Fibroblast of skin of back (primary cell): ENCODE data around the gene PLBD2.
A peak's percentile ranks its signal among the peaks of the same experiment; 100 is the strongest.

Experiments used
- DNase-seq: peaks from one replicate; pipeline ENCODE4 v3.0.0-alpha.2; 2013

PLBD2 gene

DNA sequence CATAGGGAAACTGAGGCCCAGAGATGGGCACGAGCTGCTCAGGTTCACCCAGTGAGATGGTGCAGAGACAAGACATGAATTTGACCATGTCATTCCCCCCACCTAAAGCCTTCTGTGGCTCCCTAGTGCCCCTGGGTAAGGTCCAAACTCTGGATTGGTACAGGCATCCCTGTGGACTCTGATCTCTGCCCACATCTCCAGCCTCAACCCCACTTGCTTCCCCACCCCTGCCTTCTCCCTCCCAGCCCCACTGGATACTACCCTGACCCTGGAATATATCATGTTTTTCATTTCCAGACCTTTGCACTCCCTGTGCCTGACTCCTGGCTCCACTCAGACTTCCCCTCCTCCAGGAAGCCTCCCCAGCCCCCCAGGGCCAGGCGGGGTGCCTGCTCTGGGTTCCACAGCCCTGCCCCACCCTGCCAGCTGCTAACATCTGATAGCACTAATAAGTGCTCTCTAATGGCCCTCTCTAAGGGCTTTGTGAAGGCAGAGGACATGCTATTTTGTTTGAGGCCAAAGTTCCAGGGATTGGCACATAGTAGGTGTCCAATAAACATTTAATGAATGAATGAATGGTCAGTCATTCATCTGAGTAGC lies 62.7 kb downstream of the PLBD2 start:
- no peak for DNase-seq

DNA sequence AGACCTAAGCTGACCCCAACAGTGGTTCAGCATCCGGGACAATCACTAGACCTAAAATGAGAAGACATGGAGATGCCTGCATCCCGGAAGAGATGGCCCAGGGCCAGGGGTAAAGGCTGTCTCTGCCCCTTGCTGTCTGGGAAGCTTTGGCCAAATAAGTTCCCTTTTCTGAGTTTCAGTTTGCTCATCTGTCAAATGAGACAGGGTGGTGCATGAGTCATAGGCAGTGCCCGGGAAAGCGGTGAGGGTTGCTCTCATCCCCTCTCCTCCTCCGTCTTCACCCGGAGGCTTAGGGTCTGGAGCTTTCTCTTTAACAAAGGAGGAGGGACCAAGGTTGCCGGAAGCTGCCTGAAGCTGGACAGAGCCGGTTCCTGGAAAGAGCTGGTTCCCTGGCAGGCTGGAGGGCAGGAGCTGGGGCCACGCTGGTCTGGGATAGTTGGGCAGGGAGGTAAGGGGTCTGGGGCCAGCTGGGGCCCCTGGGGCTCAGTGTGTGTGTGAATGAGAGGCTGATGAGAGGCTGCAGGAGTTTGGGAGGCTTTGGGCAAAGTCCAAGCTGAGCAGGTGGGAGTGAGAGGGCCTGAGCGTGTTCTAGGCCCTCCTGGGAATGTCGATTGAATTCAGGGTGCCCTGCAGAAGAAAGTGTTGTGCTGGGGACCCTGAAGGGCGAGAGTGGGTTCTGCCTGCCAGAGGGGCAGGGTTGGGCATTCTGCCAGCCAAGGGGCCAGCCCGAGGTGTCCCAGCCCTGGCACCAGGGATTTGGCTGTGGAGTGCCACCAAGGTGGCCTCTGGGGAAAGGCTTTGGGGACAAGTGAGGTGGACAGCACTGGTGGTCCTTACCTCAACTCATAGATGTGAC lies 63.9 kb downstream of the PLBD2 start, which contains the start of gene SDSL:
Gene SDSL, plus strand, starts transcription at position 351 of the 856 bp plus-strand sequence. CDS start 5,603 bp downstream, outside the sequence.
- DNase-seq: peak; percentile 88

DNA sequence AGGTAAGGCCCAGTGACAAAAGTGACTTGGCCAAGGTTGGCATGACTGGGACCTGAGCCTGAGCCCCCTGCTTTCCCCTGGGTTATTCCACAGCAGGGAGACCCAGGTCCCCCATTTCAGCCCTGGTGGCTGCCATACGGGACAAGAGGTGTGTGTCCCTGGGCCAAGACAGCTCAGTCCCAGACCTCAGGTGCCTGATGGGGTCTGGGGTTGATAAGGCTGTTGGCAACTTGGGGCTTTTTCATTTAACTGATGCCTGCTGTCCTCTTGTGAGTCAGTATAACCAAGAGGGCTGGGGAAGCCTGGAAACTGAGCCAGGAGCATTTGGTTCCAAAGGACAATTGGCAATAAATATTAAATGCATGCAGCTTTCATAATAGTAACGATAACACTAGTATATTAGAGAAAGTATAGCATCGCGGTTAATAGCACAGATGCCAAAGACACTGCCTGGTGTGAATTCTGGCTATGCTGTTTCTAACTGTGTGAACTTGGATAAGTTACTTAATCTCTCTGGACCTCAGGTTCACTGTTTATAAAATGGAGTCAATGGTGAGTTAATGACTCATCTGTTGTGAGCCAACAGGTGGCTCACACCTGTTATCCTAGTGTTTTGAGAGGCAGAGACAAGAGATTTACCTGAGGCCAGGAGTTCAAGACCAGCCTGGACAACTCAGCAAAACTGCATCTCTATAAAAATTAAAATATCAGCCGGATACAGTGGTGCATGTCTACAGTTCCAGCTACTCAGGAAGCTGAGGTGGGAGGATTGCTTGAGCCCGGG lies 64.7 kb downstream of the PLBD2 start:
- no peak for DNase-seq

DNA sequence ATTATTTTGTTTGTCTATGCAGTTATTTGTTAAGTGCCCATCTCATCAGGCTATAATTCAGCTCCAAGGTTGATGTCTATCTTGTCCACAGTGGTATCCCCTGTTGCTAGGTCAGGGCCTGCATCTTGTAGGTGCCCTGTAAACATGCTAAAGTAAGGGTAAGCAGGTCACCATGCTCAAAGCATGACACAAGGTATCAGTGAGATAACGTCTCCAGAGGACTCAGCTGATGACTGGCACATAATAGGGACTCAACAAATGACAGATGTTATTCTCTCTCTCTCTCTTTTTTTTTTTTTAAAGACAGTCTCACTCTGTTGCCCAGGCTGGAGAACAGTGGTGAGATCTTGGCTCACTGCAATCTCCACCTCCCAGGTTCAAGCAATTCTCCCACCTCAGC lies 66.1 kb downstream of the PLBD2 start:
- no peak for DNase-seq

DNA sequence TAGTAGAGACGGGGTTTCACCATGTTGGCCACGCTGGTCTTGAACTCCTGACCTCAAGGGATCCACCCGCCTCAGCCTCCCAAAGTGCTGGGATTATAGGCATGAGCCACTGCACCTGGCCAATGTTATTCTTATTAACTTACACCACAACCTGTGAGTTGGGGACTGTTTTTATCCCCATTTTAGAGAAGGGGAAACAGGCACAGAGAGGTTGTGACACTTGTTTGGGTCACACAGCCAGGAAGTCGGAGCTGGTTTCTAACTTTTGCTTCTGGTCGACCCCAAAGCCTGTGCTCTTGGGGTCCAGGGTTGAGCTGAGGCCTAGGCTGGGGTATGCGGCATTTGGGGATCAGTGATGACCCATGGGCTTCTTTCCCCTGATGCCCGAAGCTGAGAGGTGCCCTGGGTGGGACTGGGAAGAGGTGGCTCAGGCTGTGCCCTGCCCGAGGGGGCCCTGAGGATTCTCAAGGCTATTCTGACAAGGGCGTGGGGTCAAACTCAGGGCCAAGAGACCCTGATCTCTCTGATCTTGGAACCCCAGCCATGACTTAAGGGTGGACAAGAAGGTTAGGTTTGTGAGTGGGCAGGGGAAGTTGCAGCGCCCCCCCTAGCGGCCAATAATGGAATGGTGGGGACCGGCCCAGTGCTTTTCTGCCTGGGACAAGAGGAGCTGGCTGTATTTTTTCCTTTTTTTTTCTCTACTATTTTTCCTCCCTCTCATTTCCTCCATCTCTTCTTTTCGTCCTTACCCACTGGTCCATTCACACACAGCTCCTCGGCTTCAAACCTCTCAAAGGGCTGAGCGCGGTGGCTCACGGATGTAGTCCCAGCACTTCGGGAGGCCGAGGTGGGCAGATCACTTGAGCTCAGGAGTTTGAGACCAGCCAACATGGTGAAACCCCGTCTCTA lies 66.8 kb downstream of the PLBD2 start:
- peak; percentile 44 for DNase-seq

DNA sequence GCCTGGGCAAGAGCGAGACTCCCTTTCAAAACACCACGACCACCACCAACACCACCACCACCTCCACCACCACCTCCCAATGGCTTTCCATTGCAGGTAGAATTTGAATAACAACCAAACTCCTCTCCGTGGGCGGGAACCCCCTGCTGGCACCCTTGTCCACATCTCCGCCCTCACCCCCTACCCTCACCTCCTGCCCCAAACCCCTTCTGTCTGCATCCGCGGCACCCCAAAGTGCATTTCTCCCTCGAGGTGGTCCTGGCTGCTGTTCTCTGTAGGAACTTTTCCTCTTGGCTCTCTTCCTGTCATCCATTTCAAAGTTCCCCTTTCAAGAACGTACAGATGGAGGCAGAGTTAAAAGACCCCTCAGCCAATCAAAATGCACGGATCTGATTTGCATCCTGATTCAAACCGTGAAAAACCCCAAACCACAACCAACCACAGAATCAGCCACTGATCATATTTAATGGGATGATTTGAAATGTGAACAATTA lies 67.6 kb downstream of the PLBD2 start:
- DNase-seq: no peak

DNA sequence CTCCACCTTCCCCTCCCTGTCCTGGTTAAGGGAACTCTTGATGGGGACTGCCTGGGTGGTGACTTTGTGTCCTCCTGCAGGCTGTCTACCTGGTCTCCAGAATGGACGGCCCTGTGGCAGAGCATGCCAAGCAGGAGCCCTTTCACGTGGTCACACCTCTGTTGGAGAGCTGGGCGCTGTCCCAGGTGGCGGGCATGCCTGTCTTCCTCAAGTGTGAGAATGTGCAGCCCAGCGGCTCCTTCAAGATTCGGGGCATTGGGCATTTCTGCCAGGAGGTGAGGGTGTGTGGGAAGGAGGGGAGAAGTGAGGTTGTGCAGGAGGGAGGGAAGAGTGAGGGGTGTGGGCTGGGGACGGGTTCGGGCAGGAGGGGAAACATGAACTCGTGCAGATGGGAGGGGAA lies 69.5 kb downstream of the PLBD2 start:
- no peak for DNase-seq

DNA sequence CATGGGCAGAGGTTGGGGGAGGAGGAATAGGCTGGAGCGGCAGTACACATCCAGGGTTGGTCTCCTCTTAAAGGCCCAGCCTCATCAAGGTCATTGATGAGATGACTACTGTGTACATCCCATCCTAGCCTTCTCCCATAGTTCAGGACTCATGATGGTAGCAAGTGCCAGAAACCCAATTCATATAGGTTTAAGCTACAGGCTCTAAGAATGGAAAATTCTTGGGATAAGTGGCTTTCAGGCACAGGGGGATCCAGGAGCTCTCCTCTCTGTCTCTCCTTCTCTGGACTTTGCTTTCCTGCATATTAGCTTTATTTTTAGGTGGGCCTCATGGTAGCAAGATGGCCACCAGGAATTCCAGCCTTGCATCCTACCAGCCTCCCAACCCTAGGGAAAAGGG lies 70.1 kb downstream of the PLBD2 start:
- DNase-seq: no peak

DNA sequence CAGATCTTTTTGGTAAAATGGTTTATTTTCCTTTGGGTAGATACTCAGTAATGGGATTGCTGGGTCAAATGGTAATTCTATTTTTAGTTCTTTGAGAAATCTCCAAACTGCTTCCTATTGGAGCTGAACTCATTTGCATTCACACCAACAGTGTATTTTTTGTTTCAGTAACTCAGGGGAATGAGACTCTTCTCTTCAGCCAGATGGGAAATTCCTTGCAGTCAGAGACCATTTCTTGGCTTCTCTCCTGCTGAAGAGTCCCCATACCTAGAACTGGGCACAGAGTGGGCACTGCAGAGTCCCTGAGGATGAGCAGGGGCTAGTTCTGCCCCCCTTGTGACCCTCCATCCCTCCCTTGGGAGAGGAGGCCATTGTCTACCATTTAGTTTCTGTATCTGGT lies 74.6 kb downstream of the PLBD2 start:
- no peak for DNase-seq

DNA sequence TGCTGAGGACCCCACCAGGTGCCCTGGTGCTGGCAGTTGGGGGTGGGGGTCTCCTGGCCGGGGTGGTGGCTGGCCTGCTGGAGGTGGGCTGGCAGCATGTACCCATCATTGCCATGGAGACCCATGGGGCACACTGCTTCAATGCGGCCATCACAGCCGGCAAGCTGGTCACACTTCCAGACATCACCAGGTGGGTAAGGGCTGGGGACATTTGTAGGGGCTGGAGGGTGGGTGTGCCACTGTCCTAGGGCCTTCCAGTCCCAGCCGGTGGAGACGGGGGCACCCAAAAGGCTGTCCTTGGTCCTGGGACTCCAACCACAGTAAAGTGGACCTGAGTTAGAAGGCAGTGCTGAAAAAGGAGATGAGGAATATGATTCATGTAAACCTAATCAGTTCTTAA lies 77.0 kb downstream of the PLBD2 start:
- DNase-seq: no peak

DNA sequence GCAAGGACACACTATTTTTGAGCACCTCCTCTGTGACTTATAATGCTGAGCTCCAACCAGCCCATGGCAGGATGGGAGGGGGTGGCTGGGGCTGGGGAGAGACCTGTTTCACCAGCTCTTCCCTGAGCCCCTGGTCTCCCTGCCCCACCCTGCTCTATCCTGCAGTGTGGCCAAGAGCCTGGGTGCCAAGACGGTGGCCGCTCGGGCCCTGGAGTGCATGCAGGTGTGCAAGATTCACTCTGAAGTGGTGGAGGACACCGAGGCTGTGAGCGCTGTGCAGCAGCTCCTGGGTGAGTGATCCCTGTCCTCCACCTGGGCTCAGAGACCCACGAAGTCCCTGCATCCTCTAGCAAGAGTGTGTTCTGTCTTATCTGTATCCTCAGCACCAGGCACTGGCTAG lies 78.2 kb downstream of the PLBD2 start:
- DNase-seq: no peak

DNA sequence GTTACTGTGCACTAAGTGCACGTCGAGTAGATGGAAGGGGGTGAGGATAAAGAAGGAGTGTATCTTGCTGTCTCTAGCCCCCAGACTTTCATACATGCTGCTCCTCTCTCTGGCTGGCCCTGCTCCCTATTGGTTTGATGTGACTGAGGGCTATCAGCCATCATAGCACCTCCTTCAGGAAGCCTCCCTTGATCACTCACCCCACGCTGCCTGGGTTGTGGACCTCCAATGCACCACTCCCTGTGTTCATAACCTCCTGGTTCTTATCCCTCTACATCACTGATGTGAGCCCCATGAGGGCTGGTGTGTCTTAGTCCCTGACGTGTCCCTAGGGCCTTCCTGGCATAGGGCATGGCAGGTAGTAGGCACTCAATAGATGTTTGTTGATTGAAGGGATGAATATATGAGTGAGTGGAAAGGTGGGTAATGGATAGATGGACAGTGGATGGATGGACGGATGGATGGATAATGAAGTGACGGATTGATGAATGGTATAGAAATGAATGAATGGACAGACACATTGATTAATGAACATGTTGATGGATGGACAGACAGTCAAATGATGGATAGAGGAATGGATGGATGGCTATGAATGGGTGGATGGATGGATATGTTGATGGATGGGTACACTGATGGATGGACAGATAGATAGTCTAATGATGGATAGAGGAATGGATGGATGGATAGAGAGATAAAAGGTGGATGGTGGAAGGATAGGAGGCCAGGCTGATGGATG lies 78.8 kb downstream of the PLBD2 start:
- DNase-seq: no peak

DNA sequence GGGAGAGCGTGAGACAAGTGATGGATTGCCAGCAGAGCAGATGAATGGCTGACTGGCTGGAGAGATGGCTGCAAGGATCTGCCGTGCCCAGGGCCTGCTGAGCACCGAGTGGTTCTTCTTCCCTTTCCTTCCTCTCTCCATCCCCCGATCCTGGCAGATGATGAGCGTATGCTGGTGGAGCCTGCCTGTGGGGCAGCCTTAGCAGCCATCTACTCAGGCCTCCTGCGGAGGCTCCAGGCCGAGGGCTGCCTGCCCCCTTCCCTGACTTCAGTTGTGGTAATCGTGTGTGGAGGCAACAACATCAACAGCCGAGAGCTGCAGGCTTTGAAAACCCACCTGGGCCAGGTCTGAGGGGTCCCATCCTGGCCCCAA lies 79.3 kb downstream of the PLBD2 start:
- no peak for DNase-seq

DNA sequence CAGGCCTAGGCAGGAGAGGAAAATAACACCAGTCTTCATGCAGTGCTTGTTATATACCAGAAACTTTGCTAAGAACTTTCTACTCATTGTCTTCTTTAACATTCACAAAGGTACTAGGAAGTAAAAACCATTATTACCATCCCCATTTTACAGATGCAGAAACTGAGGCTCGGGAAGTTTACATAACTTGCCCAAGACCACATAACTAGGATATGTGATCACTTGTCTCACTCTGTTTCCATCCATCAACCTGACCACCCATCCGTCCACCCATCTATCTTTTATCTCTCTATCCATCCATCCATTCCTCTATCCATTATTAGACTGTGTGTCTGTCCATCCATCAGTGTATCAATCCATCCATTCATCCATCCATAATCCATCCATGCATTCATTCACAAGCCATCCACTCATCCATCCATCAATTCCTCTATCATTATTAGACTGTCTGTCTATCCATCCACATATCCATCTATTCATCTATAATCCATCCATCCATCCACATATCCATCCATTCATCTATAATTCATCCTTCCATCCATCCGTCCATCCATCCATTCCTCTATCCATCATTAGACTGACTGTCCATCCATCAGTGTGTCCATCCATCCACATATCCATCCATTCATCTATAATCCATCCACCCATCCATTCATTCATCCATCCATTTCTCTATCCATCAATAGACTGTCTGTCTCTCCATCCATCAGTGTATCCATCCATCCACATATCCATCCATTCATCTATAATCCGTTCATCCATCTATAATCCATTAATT lies 80.3 kb downstream of the PLBD2 start:
- no peak for DNase-seq

DNA sequence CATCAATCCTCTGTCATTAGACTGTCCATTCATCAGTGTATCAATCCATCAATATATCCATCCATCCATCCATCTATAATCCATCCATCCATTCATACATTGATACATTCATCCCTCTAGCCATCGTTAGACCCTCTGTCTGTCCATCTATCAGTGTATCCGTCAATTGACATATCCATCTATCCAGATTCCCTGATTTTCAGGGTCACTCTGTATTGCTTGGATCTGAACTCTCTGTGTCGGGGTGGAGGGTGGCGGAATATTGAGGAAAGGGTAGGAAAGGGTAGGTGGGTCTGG lies 80.9 kb downstream of the PLBD2 start:
- DNase-seq: no peak

DNA sequence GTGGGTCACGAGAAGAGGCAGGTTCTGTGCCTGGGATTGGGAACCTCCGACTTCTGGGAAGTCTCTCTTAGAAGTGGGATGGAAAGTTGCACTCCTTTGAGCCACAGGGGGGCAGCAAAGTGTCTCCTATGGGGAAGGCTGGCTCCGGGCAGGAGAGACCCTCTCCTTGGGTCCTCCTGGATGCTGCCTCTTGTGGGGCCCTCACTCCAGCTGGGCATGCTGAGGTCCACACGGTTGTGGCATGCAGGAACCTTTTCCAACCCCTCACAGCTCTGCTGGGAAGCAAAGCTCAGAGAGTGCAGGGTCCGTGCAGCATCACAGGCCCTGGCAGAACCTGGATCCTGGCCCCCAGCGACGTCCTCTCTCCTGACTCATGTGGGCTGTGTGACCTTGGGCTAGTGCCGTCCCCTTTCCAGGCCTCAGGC lies 81.2 kb downstream of the PLBD2 start:
- DNase-seq: peak; percentile 23

DNA sequence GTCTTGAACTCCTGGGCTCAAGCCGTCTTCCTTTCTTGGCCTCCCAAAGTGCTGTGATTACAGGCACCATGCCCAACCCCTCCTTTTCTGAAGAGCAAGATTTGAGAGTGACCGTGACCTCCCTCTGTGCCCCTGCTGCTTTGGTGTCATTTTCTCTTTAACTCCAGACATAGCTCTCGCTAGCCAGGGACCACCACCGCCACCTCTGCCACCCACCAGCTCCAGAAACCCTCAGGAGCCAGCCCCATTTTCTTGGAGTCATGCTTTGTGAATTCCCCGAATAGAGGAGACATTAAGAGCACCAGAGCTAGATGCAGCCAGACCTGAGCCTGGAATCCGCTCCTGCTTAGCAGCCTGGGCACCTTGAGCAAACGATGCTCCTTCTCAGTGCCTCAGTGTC lies 81.9 kb downstream of the PLBD2 start:
- no peak for DNase-seq
